Endothelial cell of umbilical vein (primary cell): Measurements from ENCODE around the gene CEP89. TPM values are rescaled to one million over a fixed set of nuclear protein-coding genes. Genes with fewer than 3 reads are reported as not detected.

Experiments
- BruUV-seq: library from RNA; stranded (reverse); fragments of 400-500 nt; replicated peaks from 2 replicates; lab custom pipeline; 2021; lab: Mats Ljungman, UMichigan
- CTCF ChIA-PET: fragments of 300-600, 350-600 bp; sonication (Branson Sonifier 250); formaldehyde crosslinking; loops from one replicate; lab custom pipeline; 2021; ENCODE audit warnings: antibody characterized with exemption, inconsistent platforms; lab: Charles Lee
- POLR2A ChIA-PET: fragments of 300-600, 350-600 bp; sonication (Branson Sonifier 250); formaldehyde crosslinking; loops from one replicate; lab custom pipeline; 2021; ENCODE audit warnings: antibody characterized with exemption, inconsistent platforms; lab: Charles Lee
- DNase-seq: peaks from one replicate; pipeline ENCODE4 v3.0.0-alpha.2; 2011; ENCODE audit warnings: low read depth, low spot score
- FAIRE-seq: peaks from 2 replicates; lab custom pipeline; 2011; peaks lifted over from hg19 to GRCh38; lab: Jason Lieb, UNC
- H2AFZ ChIP-seq: 2 replicates; pipeline ENCODE4 v1.6.0; 2012; ENCODE audit warnings: low read depth, low read length, control low read depth, inconsistent platforms
- H3K27ac ChIP-seq: 2 replicates; pipeline ENCODE4 v1.5.1; 2011; ENCODE audit warnings: low read depth, mild to moderate bottlenecking, control low read depth, low read length, moderate library complexity; ENCODE audit not compliant: insufficient read depth
- H3K27me3 ChIP-seq, 2 experiments: 2 replicates each; pipeline versions ENCODE4 v1.6.0 to v1.6.1; 2011; ENCODE audit warnings: low read length in 2 of 2, mixed read lengths in 1 of 2; ENCODE audit not compliant: control insufficient read depth in 2 of 2, insufficient read depth in 2 of 2
- H3K36me3 ChIP-seq, 2 experiments: 2 replicates in 1 of 2; 3 replicates in 1 of 2; pipeline ENCODE4 v1.5.1; 2011; ENCODE audit warnings: low read length in 2 of 2, mild to moderate bottlenecking in 1 of 2, moderate library complexity in 1 of 2; ENCODE audit not compliant: control insufficient read depth in 2 of 2, insufficient read depth in 2 of 2; ENCODE audit errors: extremely low read depth in 1 of 2
- H3K4me1 ChIP-seq: 3 replicates; pipeline ENCODE4 v1.5.1; 2011; ENCODE audit warnings: mild to moderate bottlenecking, low read length; ENCODE audit not compliant: control insufficient read depth, insufficient read depth; ENCODE audit errors: extremely low read depth
- H3K4me2 ChIP-seq: 2 replicates; pipeline ENCODE4 v1.6.1; 2011; ENCODE audit warnings: low read length, control low read depth, mixed read lengths; ENCODE audit not compliant: insufficient read depth
- H3K4me3 ChIP-seq, 3 experiments: fragments of 200-600 bp in 1 of 3; sonication (generic), shearing (Covaris generic) in 1 of 3; replicated peaks in 1 of 3; 2 replicates each; pipeline ENCODE4 v1.5.1; 2011 to 2016; ENCODE audit warnings: control low read depth in 3 of 3, low read length in 3 of 3, mild to moderate bottlenecking in 2 of 3, inconsistent platforms in 1 of 3, low read depth in 1 of 3, moderate library complexity in 1 of 3; ENCODE audit not compliant: insufficient read depth in 1 of 3
- H3K79me2 ChIP-seq: 2 replicates; pipeline ENCODE4 v1.6.0; 2012; ENCODE audit warnings: low read length, inconsistent platforms; ENCODE audit not compliant: control insufficient read depth, insufficient read depth
- H3K9ac ChIP-seq: replicated peaks from 2 replicates; pipeline ENCODE3; 2011; ENCODE audit warnings: low read length, control low read depth; ENCODE audit not compliant: insufficient read depth; ENCODE audit errors: extremely low read depth
- H3K9me1 ChIP-seq: replicated peaks from 3 replicates; pipeline ENCODE4 v1.6.0; 2011; ENCODE audit warnings: mild to moderate bottlenecking, low read length; ENCODE audit not compliant: control insufficient read depth, insufficient read depth; ENCODE audit errors: extremely low read depth
- H3K9me3 ChIP-seq: replicated peaks from 2 replicates; pipeline ENCODE4 v1.5.1; 2012; ENCODE audit warnings: low read length, inconsistent platforms; ENCODE audit not compliant: control insufficient read depth, insufficient read depth
- H4K20me1 ChIP-seq: replicated peaks from 2 replicates; pipeline ENCODE3; 2011; ENCODE audit warnings: mild to moderate bottlenecking, low read length; ENCODE audit not compliant: control insufficient read depth, insufficient read depth; ENCODE audit errors: extremely low read depth
- CTCF ChIP-seq, 2 donors: IDR thresholded peaks; 1 replicate in 1 of 2; 2 replicates in 1 of 2; pipeline ENCODE4 v1.5.1; 2011; ENCODE audit warnings: low read length in 2 of 2, mild to moderate bottlenecking in 2 of 2, moderate library complexity in 2 of 2, control low read depth in 1 of 2, inconsistent platforms in 1 of 2, low read depth in 1 of 2; ENCODE audit not compliant: insufficient read depth in 1 of 2; ENCODE audit errors: extremely low read depth in 1 of 2
- EZH2 ChIP-seq: IDR thresholded peaks from 2 replicates; pipeline ENCODE4 v1.6.1; 2012; ENCODE audit warnings: borderline replicate concordance, low read depth, mild to moderate bottlenecking, moderate library complexity, low read length, inconsistent platforms; ENCODE audit not compliant: severe bottlenecking
- FOS ChIP-seq: IDR thresholded peaks from 2 replicates; pipeline ENCODE4 v1.6.1; 2011; ENCODE audit warnings: mild to moderate bottlenecking, low read length, moderate library complexity, borderline replicate concordance; ENCODE audit not compliant: insufficient read depth
- GATA2 ChIP-seq: IDR thresholded peaks from 2 replicates; pipeline ENCODE4 v1.7.0; 2011; ENCODE audit warnings: low read depth, mild to moderate bottlenecking, moderate library complexity, mixed read lengths, low read length; ENCODE audit not compliant: insufficient read length, insufficient read depth
- JUN ChIP-seq: IDR thresholded peaks from 2 replicates; pipeline ENCODE4 v1.6.1; 2011; ENCODE audit warnings: borderline replicate concordance, low read depth; ENCODE audit not compliant: insufficient read length, insufficient read depth
- MAX ChIP-seq: IDR thresholded peaks from 2 replicates; pipeline ENCODE4 v1.6.1; 2011; ENCODE audit not compliant: insufficient read depth, insufficient read length
- MYC ChIP-seq: IDR thresholded peaks from one replicate; pipeline ENCODE4 v1.6.1; 2011; ENCODE audit warnings: mild to moderate bottlenecking, low read depth, low read length
- POLR2A ChIP-seq: IDR thresholded peaks from 2 replicates; pipeline ENCODE4 v1.6.1; 2012; ENCODE audit warnings: low read depth, mild to moderate bottlenecking, control low read depth, low read length
- POLR2AphosphoS5 ChIP-seq: IDR thresholded peaks from 2 replicates; pipeline ENCODE4 v1.6.1; 2012; ENCODE audit warnings: low read depth, mild to moderate bottlenecking, control low read depth, low read length, moderate library complexity; ENCODE audit not compliant: insufficient read depth
- dilution Hi-C: fragments of 300-500 bp; cut with MboI; formaldehyde crosslinking; loops from one replicate; pipeline ENCODE4 v1.15.0; 2019; ENCODE audit warnings: low sequenced_read_pairs; ENCODE audit not compliant: extremely low pct_ligation_motif_present
- intact Hi-C: fragments of 100-400 bp; cut with micrococcal nuclease; formaldehyde crosslinking; loops from one replicate; pipeline ENCODE4 v1.10.0; 2022
- polyA plus RNA-seq, 4 experiments: library from polyadenylated mRNA; depleted of rRNA in 3 of 4; stranded (reverse) in 3 of 4; unstranded in 1 of 4; fragments of >200 nt; gene quantifications; 2 replicates each; pipeline versions ENCODE4 v1.2.1 to v1.2.3, GENCODE V29; 2011 to 2012; ENCODE audit warnings: missing spikeins in 1 of 4
- total RNA-seq: library from RNA; stranded (reverse); gene quantifications from 2 replicates; pipeline ENCODE4 v1.2.3, GENCODE V29; 2021

CEP89 gene
- total and polyA plus RNA-seq, 2 donors (not counting 3 experiments of a cell fraction or from before 2014, with no cell fraction given): 25.1 to 46.2 TPM

DNA sequence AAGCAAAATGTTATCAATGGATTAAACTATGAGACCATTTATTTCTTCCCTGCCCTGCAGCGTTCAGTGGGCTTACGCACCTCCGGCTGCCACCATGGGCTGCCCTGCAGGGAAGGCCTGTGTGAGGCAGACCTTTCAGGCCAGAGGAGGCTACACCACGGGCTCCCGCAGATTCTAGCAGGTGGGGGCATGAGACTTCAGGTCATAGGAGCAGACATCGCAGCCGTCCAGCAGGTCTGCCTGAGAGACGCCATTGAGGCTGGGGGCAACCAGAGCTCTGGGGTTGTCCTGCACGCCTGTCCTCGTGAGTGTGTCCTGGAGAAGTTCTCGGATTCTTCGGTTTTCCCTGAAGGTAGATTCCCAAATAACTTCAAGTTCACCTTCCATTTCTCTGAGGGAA lies 92.8 kb downstream of the CEP89 start:
- Histone ChIP-seq H3K9ac (no peak overlapping the region), H3K4me3 (no peak overlapping the region), H3K4me2 (no peak overlapping the region), H3K27me3 (no peaks in the 10 kb centered on the region), H3K27ac (no peak overlapping the region), H4K20me1 (no peaks in the 10 kb centered on the region), H3K9me3 (no peaks in the 10 kb centered on the region), H2AFZ (no peak overlapping the region), H3K4me1 (no peaks in the 10 kb centered on the region), H3K9me1 (no peaks in the 10 kb centered on the region), H3K79me2 (no peaks in the 10 kb centered on the region), H3K36me3 (no peaks in the 10 kb centered on the region)
- TF ChIP-seq MAX (no peak), FOS (no peak), MYC (no peak), POLR2A (no peak), JUN (no peak), EZH2 (no peak), POLR2AphosphoS5 (no peak), GATA2 (no peak), CTCF (IDR thresholded peaks at IDR 0.05; ENCODE audit: extremely low read depth in 1 of 2, insufficient read depth in 1 of 2, low read depth in 1 of 2, low read length in 2 of 2) (no peak)
- DNase-seq (no peak), FAIRE-seq (no peak)
- ChIA-PET CTCF (interaction anchor here (1.4 kb wide), 1 partner anchor 13 kb away, joined by 3 read pairs; no protein-coding TSS in a partner anchor), POLR2A (interaction anchor here (0.6 kb wide), 1 partner anchor 308 kb away, joined by 5 read pairs; no protein-coding TSS in a partner anchor)
- dilution Hi-C loops: no loop called here
- intact Hi-C loops: no loop called here
- no TSS peak for BruUV-seq
